Bone marrow (tissue), 2 donors: ENCODE results near the gene NEDD1.

ENCODE experiments used
- DNase-seq, 2 donors: peaks; one replicate each; lab custom pipeline; 2025; lab: John Stamatoyannopoulos, UW

NEDD1 gene, protein sequence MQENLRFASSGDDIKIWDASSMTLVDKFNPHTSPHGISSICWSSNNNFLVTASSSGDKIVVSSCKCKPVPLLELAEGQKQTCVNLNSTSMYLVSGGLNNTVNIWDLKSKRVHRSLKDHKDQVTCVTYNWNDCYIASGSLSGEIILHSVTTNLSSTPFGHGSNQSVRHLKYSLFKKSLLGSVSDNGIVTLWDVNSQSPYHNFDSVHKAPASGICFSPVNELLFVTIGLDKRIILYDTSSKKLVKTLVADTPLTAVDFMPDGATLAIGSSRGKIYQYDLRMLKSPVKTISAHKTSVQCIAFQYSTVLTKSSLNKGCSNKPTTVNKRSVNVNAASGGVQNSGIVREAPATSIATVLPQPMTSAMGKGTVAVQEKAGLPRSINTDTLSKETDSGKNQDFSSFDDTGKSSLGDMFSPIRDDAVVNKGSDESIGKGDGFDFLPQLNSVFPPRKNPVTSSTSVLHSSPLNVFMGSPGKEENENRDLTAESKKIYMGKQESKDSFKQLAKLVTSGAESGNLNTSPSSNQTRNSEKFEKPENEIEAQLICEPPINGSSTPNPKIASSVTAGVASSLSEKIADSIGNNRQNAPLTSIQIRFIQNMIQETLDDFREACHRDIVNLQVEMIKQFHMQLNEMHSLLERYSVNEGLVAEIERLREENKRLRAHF

DNA sequence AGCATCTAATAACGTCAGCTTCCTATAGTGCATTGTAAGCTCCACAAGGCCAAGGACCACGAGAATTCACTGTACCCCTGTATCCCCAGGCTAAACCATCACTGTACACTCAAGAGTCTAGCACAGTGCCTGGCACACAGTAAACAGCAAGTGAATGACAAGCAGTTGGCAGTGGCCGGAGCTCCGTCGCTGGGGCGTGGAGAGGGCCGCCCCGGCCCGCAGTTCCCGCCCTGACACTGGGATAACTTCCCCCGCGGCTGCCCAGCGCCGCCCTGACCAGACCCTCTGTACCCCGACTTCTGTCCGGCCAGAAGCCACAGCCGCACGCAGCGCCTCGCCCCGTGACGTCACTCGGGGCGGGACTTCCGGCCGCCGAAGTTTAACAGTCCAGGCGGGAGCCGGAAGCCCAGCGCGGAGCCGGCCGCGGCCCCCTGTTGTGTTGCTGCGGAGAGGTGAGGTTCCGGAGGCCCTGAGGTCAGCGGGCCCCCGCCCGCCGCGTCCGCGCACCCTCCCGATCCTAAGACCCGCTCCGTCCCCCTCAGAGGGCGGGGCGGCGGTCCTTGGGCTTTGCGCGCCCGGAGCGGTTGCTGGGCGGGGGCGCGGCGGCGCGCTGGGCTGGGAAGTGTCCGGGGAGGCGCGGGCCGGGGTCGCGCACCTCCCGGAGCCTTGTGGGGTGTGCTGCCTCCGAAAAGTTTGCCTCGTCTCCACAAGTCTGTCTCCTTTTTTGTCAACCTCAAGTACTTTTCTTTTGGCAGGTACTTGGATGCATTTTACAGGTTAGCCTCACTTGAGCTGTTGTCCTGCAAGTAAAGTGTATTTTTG, at the start of gene NEDD1:
NEDD1 (plus strand) TSS at position 409 of the 822 bp plus-strand sequence. CDS start 2,503 bp downstream, outside the sequence.
- DNase-seq: peak; percentile 58 to 73

DNA sequence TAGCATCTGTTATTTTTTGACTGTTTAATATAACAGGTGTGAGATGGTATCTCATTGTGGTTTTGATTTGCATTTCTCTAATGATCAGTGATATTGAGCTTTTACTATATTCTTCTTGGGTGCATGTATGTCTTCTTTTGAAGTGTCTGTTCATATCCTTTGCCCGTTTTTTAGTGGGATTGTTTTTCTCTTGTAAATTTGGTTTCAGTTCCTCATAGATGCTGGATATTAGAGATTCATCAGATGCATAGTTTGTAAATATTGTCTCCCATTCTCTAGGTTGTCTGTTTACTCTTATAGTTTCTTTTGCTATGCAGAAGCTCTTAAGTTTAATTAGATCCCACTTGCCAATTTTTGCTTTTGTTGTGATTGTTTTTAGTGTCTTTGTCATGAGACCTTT, 48.9 kb upstream of the NEDD1 start:
- no peak for DNase-seq

DNA sequence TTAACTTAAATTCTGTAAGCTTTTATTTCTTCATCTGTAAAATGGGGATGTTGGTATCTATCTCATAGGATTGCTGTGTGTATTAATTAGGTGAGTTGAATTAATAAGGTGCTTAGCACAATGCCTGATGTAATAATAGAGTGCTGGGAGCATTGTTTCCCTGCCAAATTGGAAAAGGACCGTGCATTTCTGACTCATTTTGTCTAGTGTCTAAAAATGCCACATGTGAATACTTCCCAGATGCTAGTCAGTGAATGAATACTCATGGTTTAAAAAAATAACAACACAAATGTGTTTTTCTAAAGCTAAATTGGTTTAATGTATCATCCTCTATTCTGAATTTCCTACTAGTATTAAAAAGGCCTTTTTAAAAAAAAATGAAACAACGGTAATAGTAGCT, 45.4 kb upstream of the NEDD1 start:
- DNase-seq: no peak

DNA sequence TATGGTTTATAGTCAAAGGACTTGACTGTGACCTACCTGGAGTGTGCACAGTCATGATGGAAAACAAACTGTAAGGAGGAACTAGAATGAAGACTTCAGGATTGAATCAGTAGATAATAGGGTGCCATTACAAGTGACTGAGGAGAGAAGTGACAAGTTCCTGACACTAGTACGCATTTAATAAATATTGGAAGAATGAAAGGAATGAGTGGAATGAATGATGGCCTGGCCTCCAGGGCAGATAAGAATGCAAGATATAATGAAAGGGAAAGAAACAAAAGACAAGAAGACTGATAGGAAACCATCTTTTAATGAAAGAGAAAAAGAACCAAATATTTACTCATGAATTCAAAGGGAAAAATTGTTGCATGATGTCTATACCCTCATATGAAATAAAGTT, 44.7 kb upstream of the NEDD1 start:
- no peak for DNase-seq

DNA sequence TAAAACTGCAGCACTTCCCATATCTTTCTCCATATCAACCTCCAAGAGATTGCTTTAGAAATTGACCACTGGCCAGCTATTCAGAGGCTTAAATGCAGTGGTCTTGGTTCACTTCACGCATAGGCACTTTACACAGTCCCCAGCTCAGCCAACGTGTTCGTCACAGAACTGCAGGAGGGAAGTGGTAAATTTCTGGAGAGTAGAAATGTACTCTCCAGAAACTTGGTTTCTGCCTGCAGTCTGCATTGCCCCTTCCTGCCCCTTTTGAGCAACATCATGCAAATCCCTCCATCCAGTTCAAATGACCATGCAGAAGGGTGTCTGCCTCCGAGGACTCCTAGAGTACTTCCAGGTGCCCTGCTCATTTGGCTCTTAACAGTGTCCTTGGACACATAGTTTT, 42.7 kb upstream of the NEDD1 start:
- no peak for DNase-seq

DNA sequence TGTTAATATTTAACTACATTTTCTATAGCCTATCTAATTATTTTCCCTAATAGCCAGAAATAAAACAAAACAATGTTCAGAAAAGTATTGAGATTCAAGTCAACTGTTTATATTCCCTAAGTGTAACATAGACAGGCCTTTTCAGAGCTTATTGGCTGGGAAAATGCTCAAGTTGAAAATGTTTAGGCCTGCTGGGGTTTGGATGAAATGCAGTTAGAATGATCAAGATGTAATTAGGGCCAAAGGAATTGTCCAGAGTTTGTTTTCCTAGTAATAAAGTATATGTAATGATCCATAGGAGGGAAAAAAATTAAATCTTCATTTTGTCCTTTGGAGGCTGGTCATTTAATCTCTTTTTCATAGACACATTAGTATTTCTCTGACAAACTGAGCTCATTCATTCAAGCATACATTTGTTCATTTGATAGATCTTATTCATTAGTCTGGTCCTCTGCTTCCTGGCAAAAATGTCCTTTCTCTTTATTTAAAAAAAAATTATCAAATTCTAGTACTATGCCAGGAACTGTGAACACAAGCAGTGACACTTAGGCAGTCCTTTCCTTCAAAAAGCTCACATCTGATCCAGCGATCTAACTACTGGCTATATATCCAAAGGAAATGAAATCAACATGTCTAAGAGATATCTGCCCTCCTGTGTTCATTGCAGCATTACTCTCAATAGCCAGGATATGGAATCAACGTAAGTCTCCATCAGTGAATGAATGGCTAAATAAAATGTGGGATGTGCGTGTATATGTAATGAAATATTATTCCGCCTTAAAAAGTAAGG, 40.1 kb upstream of the NEDD1 start:
- no peak for DNase-seq

DNA sequence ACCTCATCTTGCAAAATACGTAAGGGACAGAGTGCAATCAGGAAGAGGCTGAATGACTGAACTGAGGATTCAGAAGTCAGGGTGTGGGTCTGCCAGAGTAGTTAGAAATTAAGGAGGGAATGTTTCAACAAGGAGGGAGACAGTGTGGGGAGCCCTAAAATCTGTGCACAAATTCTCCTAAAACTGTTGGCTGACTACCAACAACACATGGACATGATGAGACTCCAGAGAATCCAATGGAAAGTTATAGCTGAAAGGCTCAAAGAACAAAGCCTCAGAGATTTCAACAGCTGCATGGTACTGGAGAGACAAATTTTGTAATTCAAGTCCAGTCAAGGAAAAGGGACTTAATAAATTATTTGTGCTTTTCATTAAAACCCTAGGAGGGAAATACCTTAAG, 36.1 kb upstream of the NEDD1 start:
- DNase-seq: no peak

DNA sequence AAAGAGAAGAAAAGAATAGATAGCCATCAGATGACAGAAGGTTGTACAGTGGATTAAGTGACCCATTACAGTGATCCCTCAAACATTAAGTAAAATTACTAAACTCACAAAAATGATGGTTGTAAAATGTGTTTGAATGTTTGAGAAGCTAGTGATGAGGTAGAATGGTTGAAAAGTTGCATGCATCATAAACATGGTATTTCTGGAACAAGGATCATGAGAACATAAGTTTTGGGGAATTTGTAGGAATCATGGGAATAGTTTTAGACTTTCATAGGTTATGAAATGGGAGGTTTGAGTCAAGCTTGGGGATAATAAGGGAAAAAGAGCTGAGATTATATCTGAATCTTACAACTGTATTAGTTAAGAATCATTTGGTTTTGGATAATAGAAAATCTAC, 34.1 kb upstream of the NEDD1 start:
- DNase-seq: no peak

DNA sequence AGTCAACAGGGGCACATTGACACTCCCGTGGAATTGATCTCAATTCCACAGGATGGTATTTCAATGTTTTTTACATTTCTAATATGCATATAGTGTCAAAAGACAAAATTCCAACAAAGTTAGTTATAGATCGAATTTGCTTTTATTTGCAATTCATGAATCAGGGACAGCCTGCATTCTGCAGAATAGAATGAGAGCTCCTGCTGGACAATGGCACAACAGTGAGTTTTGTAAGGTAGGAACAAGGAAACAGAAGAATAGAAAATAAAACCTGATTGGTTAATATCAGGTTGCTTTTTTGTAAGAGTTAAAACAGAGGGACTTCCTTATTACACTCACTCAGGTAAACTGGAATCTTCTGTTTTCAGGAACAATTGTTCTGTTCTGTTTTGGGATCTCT, 32.8 kb upstream of the NEDD1 start:
- DNase-seq: no peak

DNA sequence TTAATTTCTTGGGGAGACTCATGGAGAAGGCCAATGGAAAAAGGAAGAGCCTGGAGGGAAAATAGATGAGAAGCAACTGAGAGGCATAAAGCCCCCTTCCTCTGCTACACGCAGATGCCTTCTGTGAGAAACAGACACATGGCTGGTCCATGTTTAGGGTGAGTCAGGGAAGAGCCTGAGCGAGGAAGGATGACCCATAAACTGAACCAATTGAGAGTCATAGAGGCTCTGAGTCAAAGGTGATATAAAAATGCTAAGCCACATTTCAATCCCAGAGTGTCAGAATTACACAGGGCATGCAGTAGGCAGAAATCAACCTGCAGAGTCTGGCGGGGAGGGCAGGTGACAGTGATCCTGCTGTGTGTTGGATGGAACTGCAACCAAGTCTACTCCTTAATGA, 30.1 kb upstream of the NEDD1 start:
- DNase-seq: no peak

DNA sequence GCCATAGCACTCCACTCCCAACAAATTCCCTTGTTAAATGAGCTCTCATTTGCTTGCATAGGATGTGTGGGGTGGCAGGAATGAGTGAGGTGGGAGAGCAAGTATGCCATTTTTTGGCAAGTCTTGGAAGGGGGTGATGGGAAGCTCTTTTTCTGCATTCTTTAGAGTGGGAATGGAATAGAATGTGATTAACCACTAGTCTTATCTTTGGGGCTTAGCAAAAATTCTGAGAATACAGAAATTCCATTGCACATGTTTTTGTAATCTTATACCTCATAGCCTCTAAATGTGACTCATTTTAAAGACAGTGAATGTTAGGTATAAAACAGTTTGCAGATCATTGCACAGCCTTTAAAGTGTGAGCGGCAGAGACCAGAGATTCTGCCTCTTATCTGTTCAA, 28.4 kb upstream of the NEDD1 start:
- no peak for DNase-seq

DNA sequence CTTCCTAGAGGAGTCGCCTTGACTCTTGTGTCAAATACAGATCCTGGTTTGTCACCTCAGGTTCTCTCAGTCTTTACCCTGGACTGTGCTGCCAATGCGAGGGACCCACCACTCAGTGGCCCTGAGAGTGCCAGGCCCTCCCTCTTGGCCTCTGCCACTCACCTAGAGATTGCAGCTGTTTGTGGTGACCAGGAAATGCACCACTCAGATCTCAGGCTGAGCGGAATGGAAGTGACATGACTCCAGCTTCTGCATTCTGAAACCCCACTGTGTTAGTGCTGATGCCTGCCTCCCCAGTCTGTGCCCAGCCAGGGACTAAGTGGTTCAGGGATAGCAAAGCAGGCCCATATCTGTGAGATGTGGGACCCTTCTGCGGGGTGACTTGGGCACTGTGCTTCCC, 27.8 kb upstream of the NEDD1 start:
- no peak for DNase-seq

DNA sequence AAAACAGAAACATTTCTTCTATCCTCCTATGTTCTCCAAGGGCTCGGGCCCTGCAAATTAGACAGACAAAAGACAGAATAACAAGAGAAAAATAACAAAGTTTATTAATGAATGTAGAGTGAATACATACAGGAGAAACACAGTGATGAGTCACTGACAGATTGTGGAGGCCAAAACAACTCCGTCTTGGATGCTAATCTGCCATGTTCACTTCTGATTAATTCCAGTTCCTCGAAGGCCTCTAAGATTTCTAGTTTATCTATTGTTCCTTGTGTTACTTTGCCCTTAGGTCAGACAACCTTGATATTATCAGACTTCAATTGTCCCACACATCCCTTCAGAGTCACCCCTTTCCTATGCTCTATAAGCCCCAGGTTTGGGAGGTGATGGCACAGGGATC, 26.8 kb upstream of the NEDD1 start:
- DNase-seq: no peak

DNA sequence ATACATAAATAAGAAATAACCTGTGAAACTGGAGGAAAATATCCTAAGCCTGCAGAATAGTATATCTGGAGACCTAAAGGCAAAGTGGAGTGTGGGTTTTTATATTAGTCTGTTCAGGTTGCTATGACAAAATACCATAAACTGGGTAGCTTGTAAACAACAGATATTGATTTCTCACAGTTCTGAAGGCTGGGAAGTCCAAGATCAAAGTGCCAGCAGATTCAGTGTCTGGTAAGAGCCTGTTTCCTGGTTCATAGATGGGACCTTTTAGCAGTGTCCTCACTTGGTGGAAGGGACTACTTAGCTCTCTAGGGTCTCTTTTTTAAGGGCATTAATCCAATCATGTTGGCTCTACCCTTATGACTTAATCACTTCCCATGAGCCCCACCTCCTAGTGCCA, 25.4 kb upstream of the NEDD1 start:
- DNase-seq: no peak

DNA sequence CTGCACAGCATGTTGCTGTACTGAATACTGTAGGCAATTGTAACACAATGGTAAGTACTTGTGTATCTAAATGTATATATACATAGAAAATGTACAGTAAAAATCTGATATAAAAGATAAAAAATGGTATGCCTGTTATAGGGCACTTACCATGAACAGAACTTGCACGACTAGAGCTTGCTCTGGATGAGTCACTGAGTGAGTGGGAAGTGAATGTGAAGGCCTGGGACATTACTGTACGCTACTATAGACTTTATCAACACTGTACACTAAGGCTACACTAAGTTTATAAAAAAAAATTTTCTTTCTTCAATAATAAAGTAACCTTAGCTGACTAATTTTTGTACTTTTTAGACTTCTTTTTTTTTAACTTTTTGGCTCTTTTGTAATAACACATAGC, 24.2 kb upstream of the NEDD1 start:
- DNase-seq: no peak

DNA sequence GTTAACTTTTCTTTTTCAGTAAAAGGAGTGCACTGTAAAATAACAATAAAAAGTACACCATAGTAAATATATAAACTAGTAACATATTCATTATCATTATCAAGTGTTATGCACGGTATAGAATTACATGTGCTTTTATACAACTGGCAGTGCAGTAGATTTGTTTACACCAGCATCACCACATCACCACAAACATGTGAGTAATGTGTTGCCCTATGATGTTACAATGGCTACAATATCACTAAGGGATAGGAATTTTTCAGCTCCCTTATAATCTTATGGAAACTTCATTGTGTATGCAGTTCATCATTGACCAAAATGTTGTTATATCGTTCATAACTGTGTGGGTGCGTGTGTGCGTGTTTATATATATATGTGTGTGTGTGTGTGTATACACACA, 23.5 kb upstream of the NEDD1 start:
- DNase-seq: no peak

DNA sequence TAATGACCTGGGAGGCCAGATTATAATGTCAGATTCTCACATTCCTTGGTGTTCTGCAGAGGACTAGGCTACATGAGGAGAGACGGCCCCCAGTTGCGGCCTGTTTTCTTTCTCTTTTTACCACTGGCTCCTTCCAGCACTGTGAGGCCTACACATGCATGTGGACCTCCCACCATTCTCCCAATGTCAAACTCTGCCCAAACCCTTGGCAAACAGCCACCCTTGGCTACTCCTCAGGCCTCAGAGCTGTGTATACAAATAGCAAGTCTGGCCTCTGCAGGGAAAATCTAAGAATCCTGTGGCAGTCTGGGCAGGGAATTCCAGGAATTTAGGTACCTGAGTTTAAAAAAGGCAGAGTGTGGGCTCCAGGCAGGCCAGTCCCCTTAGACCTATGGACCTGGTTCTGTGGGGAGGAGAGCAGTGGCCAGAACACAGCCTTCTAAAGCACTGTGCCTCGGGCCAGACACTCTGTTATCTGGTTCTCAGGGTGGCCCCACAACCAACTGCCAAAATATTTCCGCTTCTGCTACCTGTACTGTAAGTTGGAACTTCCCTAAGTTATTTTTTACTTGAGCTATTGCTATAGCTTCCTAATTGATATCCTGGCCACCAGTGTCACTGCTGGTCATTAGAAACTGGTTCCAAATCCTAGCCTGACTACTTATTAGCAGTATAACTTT, 19.9 kb upstream of the NEDD1 start:
- no peak for DNase-seq

DNA sequence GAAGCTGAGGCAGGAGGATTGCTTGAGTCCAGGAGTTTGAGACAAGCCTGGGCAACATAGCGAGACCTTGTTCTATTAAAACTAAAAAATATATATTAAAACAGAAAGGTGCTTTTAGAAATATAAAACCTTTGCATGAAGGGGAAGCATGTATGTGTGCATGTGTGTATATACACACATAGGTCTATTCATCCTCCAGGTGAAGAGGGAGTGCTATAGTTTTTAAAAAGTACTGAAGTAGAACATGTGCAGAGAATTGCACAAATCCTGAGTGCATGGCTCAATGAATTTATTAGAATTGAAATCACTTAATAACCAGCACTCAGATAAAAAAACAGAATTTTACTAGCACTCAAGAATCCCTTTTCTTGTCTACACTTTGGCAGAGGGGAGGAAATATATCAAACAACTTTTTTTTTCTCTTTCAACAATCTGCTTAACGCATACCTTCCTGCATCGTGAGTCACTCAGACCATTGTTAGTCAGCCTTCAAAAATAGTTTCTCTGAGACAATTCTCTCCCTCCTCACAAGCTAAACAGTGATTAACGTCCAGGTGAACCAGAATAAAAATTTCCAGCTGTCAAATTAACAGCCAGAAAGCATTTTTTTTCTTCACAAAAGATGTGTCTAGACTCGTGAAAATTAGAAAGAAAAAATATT, 17.7 kb upstream of the NEDD1 start:
- DNase-seq: no peak

DNA sequence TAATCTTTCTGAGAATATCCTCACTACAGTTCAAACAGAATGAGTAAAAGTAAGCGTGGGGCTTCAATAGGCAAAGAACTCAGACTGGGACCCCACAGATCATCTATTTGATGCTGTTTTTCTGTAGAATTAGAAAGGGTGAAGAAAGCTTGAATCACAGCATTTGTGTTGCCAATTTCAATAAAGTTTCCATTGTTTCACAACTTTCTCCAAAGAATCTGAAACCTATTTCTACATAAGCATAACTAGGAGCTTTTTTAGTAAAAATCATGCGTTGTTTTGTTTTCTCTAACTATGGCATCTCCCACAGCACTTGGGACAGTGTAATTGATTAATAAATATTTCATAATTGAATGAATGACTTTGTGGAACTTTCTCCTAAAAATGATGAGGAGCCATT, 16.7 kb upstream of the NEDD1 start:
- no peak for DNase-seq

DNA sequence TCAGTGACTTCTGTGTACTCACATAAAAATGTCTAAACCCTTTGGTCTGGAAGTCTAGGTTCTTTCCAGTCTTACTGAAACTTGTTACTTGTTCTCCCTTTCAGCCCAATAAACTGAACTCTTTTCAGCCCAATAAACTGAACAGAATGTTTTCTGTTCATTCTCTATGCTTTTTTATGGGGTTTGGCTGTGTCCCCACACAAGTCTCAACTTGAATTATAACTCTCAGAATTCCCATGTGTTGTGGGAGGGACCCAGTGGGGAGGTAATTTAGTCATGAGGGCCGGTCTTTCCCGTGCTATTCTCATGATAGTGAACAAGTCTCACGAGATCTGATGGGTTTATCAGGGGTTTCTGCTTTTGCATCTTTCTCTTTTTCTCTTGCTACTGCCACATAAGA, 15.0 kb upstream of the NEDD1 start:
- no peak for DNase-seq

DNA sequence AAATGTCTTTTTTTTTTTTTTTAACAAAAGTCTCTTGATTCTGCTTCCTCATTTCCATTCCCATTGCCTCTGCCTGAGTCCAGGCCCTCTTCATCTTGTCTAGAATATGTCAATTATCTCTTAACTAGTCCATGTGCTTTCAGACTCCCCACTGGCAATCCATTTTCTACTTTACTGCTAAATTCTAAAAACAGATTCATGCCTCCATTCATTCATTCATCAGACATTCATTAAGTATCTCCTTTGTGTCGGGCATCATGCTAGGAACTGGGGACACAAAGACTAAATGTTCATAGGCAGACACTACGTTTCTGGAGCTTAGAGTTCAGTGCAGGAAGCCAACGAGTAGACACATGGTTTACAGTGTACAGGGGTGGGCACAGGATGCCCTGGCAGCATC, 9.6 kb upstream of the NEDD1 start:
- DNase-seq: no peak
